ENCODE data around the gene RNPEPL1.

DNA sequence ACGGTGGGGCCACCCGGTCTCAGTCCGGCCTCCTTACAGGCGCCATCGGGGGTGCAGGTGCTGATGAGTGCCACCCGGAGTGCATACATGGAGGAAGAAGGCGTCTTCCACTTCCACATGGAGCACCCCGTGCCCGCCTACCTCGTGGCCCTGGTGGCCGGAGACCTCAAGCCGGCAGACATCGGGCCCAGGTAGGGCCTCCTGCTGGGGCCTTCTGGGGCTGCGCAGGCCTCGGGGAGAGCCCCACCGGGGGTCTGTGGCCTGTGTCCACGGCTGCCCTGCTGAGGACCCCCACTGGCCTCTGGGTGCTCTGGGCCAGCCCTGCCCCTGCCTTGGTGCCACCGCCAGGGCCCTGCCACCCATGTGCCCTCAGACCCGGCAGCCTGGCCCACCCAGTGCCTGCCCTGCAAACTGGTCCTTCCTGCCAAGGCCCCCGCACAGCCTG lies 4.8 kb downstream of the RNPEPL1 start:
- TF ChIP-seq, protein P1, sequence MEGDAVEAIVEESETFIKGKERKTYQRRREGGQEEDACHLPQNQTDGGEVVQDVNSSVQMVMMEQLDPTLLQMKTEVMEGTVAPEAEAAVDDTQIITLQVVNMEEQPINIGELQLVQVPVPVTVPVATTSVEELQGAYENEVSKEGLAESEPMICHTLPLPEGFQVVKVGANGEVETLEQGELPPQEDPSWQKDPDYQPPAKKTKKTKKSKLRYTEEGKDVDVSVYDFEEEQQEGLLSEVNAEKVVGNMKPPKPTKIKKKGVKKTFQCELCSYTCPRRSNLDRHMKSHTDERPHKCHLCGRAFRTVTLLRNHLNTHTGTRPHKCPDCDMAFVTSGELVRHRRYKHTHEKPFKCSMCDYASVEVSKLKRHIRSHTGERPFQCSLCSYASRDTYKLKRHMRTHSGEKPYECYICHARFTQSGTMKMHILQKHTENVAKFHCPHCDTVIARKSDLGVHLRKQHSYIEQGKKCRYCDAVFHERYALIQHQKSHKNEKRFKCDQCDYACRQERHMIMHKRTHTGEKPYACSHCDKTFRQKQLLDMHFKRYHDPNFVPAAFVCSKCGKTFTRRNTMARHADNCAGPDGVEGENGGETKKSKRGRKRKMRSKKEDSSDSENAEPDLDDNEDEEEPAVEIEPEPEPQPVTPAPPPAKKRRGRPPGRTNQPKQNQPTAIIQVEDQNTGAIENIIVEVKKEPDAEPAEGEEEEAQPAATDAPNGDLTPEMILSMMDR (IDR thresholded peaks at IDR 0.05 in 2 of 3, conservative IDR thresholded peaks at IDR 0.05 in 1 of 3; ENCODE audit: control insufficient read depth in 2 of 3, extremely low read depth in 1 of 3, insufficient read depth in 1 of 3, low read depth in 3 of 3, low read length in 3 of 3): no peak
- TF ChIP-seq ZNF592 (IDR thresholded peaks at IDR 0.05) (no peak), DPF2 (IDR thresholded peaks at IDR 0.05) (no peak), ZBTB33 (IDR thresholded peaks at IDR 0.05) (no peak), NFYB (IDR thresholded peaks at IDR 0.05; ENCODE audit: insufficient read depth, low read depth, low read length) (no peak), SUZ12 (IDR thresholded peaks at IDR 0.05; ENCODE audit: unreplicated experiment) (no peak), RAD21 (IDR thresholded peaks at IDR 0.05; ENCODE audit: insufficient read depth, low read depth, low read length) (no peak), MYC (IDR thresholded peaks at IDR 0.05; ENCODE audit: insufficient read depth, insufficient read length, insufficient replicate concordance, low read length, severe bottlenecking) (no peak), EGR1 (IDR thresholded peaks at IDR 0.05; ENCODE audit: borderline replicate concordance in 1 of 2, low read depth in 2 of 2, low read length in 2 of 2) (no peak), PBX3 (IDR thresholded peaks at IDR 0.05; ENCODE audit: insufficient replicate concordance, low read depth, low read length) (no peak), FOXK2 (IDR thresholded peaks at IDR 0.05) (no peak)

Data from GM12878 (cell line).